ENCODE results near the gene PRLR.

Gene PRLR

GRCh38 chr5:35197351-35197750 is 32.9 kb downstream of the PRLR start:
- TF ChIP-seq EZH2 (optimal IDR thresholded peaks at IDR 0.05; ENCODE audit: low read depth, low read length) (no peak), CTCF (IDR thresholded peaks at IDR 0.05; ENCODE audit: low read length) (no peak)
- no peaks in the 10 kb centered on the region for H3K36me3 ChIP-seq (replicated peaks; ENCODE audit: insufficient read depth, low read length)
- no peak overlapping the region for H3K9ac ChIP-seq (ENCODE audit: low read length)
- H3K27ac ChIP-seq (ENCODE audit: low read length): no peak overlapping the region
- peaks cover 7% of the 10 kb centered on the region; the same call in 1 of the 2 replicates for H3K4me1 ChIP-seq (ENCODE audit: low read length)
- H3K27me3 ChIP-seq (replicated peaks; ENCODE audit: insufficient read depth, low read length): no peaks in the 10 kb centered on the region
- no peaks in the 10 kb centered on the region for H3K9me2 ChIP-seq (replicated peaks; ENCODE audit: insufficient read depth, low read length)
- no peak overlapping the region for H2AFZ ChIP-seq (ENCODE audit: low read length)
- H4K20me1 ChIP-seq (ENCODE audit: insufficient read depth, low read length): no peaks in the 10 kb centered on the region
- H3K79me2 ChIP-seq (ENCODE audit: low read length): no peaks in the 10 kb centered on the region
- DNase-seq: no peak
- no peak overlapping the region for H3K4me3 ChIP-seq (ENCODE audit: low read length)
- no peaks in the 10 kb centered on the region for H3K9me3 ChIP-seq (replicated peaks; ENCODE audit: insufficient read depth, low read length)
- H3K4me2 ChIP-seq (ENCODE audit: low read depth, low read length): no peak overlapping the region
- no peaks in the 10 kb centered on the region; the same call in 1 of the 2 replicates for H3F3A ChIP-seq (ENCODE audit: insufficient read depth, low read length)

GRCh38 chr5:35195472-35195852 is 34.8 kb downstream of the PRLR start:
- no peak overlapping the region for H3K27ac ChIP-seq (ENCODE audit: low read length)
- H3K9ac ChIP-seq (ENCODE audit: low read length): no peak overlapping the region
- no peak for DNase-seq

GRCh38 chr5:35194635-35195471 is 35.4 kb downstream of the PRLR start:
- peak overlapping the region; percentile 27 for H3K4me2 ChIP-seq (ENCODE audit: low read depth, low read length)
- no peak overlapping the region for H3K4me3 ChIP-seq (ENCODE audit: low read length)
- no peaks in the 10 kb centered on the region for H3K9me2 ChIP-seq (replicated peaks; ENCODE audit: insufficient read depth, low read length)
- H3K36me3 ChIP-seq (replicated peaks; ENCODE audit: insufficient read depth, low read length): no peaks in the 10 kb centered on the region
- no peak overlapping the region for H2AFZ ChIP-seq (ENCODE audit: low read length)
- no peaks in the 10 kb centered on the region for H3K79me2 ChIP-seq (ENCODE audit: low read length)
- peak; percentile 12 for DNase-seq
- no peaks in the 10 kb centered on the region for H3K9me3 ChIP-seq (replicated peaks; ENCODE audit: insufficient read depth, low read length)
- H3F3A ChIP-seq (ENCODE audit: insufficient read depth, low read length): no peaks in the 10 kb centered on the region; the same call in 1 of the 2 replicates
- H3K27me3 ChIP-seq (replicated peaks; ENCODE audit: insufficient read depth, low read length): no peaks in the 10 kb centered on the region
- H4K20me1 ChIP-seq (ENCODE audit: insufficient read depth, low read length): no peaks in the 10 kb centered on the region
- peaks cover 7% of the 10 kb centered on the region; the same call in 1 of the 2 replicates for H3K4me1 ChIP-seq (ENCODE audit: low read length)
- TF ChIP-seq EZH2phosphoT487 (IDR thresholded peaks at IDR 0.05; ENCODE audit: low read length): no peak
- no peak for TF ChIP-seq EZH2 (optimal IDR thresholded peaks at IDR 0.05; ENCODE audit: low read depth, low read length)
- TF ChIP-seq CTCF (IDR thresholded peaks at IDR 0.05; ENCODE audit: low read length): no peak
- H3K9ac ChIP-seq (ENCODE audit: low read length): no peak overlapping the region
- peak overlapping the region; percentile 17; the same call in 1 of the 2 replicates for H3K27ac ChIP-seq (ENCODE audit: low read length)

More at GRCh38 chr5:35195472-35195852, 34.8 kb downstream of the PRLR start:
- Histone ChIP-seq H4K20me1 (ENCODE audit: insufficient read depth, low read length) (no peaks in the 10 kb centered on the region), H3K4me1 (ENCODE audit: low read length) (peaks cover 7% of the 10 kb centered on the region; the same call in 1 of the 2 replicates), H3K27me3 (replicated peaks; ENCODE audit: insufficient read depth, low read length) (no peaks in the 10 kb centered on the region), H3F3A (ENCODE audit: insufficient read depth, low read length) (no peaks in the 10 kb centered on the region; the same call in 1 of the 2 replicates), H3K79me2 (ENCODE audit: low read length) (no peaks in the 10 kb centered on the region), H2AFZ (ENCODE audit: low read length) (no peak overlapping the region), H3K9me3 (replicated peaks; ENCODE audit: insufficient read depth, low read length) (no peaks in the 10 kb centered on the region), H3K4me3 (ENCODE audit: low read length) (no peak overlapping the region), H3K4me2 (ENCODE audit: low read depth, low read length) (no peak overlapping the region), H3K36me3 (replicated peaks; ENCODE audit: insufficient read depth, low read length) (no peaks in the 10 kb centered on the region), H3K9me2 (replicated peaks; ENCODE audit: insufficient read depth, low read length) (no peaks in the 10 kb centered on the region)
- TF ChIP-seq EZH2phosphoT487 (IDR thresholded peaks at IDR 0.05; ENCODE audit: low read length) (no peak), EZH2 (optimal IDR thresholded peaks at IDR 0.05; ENCODE audit: low read depth, low read length) (no peak), CTCF (IDR thresholded peaks at IDR 0.05; ENCODE audit: low read length) (no peak)

Measured in MM.1S (cell line).